Naive thymus-derived CD4-positive, alpha-beta T cell (primary cell): ENCODE data around the gene GALNT16. TPM values are rescaled to one million over a fixed set of nuclear protein-coding genes. Genes with fewer than 3 reads are reported as not detected.
A peak's percentile ranks its signal among the peaks of the same experiment; 100 is the strongest.

Source experiments
- ATAC-seq: fragments of 150-1000 bp; cut with Tn5 transposase; 2 replicates; pipeline ENCODE4 v1.10.0; 2021; ENCODE audit warnings: mild to moderate bottlenecking, moderate library complexity
- CTCF ChIA-PET: fragments of 350-600 bp; sonication (Branson Sonifier 250); formaldehyde crosslinking; loops from one replicate; lab custom pipeline; 2021; ENCODE audit warnings: antibody characterized with exemption; lab: Charles Lee
- POLR2A ChIA-PET: fragments of 350-600 bp; sonication (Branson Sonifier 250); formaldehyde crosslinking; loops from one replicate; lab custom pipeline; 2021; ENCODE audit warnings: antibody characterized with exemption, inconsistent platforms; lab: Charles Lee
- DNase-seq, 9 donors: peaks; one replicate each; pipeline versions ENCODE4 v3.0.0 to v3.0.0-alpha.2; 2020 to 2022; ENCODE audit warnings: mixed read lengths in 1 of 9
- H3K27ac ChIP-seq: one replicate; pipeline ENCODE4 v1.7.0; 2013; ENCODE audit warnings: mild to moderate bottlenecking, low read depth, low read length, moderate library complexity
- H3K27me3 ChIP-seq, 2 donors: one replicate each; pipeline ENCODE4 v1.7.0; 2013; ENCODE audit warnings: low read length in 2 of 2, mild to moderate bottlenecking in 2 of 2, moderate library complexity in 2 of 2; ENCODE audit not compliant: control insufficient read depth in 2 of 2, insufficient read depth in 2 of 2
- H3K36me3 ChIP-seq, 3 experiments: 1 replicate in 2 of 3; 2 replicates in 1 of 3; pipeline ENCODE4 v1.7.0; 2013; ENCODE audit warnings: low read length in 3 of 3, mild to moderate bottlenecking in 3 of 3, moderate library complexity in 1 of 3; ENCODE audit not compliant: insufficient read depth in 3 of 3, control insufficient read depth in 2 of 3
- H3K4me1 ChIP-seq, 2 donors: one replicate each; pipeline ENCODE4 v1.7.0; 2013; ENCODE audit warnings: low read length in 2 of 2, mild to moderate bottlenecking in 2 of 2, moderate library complexity in 1 of 2; ENCODE audit not compliant: control insufficient read depth in 2 of 2, insufficient read depth in 2 of 2
- H3K4me3 ChIP-seq: 2 replicates; pipeline ENCODE4 v1.7.0; 2013; ENCODE audit warnings: mild to moderate bottlenecking, low read length
- H3K9me3 ChIP-seq, 3 experiments: 1 replicate in 2 of 3; 2 replicates in 1 of 3; pipeline ENCODE4 v1.7.0; 2013; ENCODE audit warnings: low read length in 3 of 3; ENCODE audit not compliant: control insufficient read depth in 2 of 3
- H3K27ac Mint-ChIP-seq, 9 donors: one replicate each; pipeline ENCODE4 v1.8.0; 2020 to 2022; ENCODE audit warnings: mixed read lengths in 9 of 9, mild to moderate bottlenecking in 8 of 9, moderate library complexity in 5 of 9, inconsistent platforms in 2 of 9
- H3K27me3 Mint-ChIP-seq, 5 donors: one replicate each; pipeline ENCODE4 v1.8.0; 2021 to 2022; ENCODE audit warnings: mixed read lengths in 5 of 5, mild to moderate bottlenecking in 1 of 5
- H3K36me3 Mint-ChIP-seq, 5 donors: one replicate each; pipeline ENCODE4 v1.8.0; 2020 to 2022; ENCODE audit warnings: mixed read lengths in 5 of 5, mild to moderate bottlenecking in 3 of 5, inconsistent platforms in 1 of 5
- H3K4me1 Mint-ChIP-seq, 7 donors: one replicate each; pipeline ENCODE4 v1.8.0; 2020 to 2022; ENCODE audit warnings: mixed read lengths in 7 of 7, mild to moderate bottlenecking in 3 of 7, inconsistent platforms in 1 of 7
- H3K4me3 Mint-ChIP-seq, 10 donors: one replicate each; pipeline ENCODE4 v1.8.0; 2020 to 2022; ENCODE audit warnings: mild to moderate bottlenecking in 10 of 10, mixed read lengths in 10 of 10, moderate library complexity in 6 of 10, inconsistent platforms in 2 of 10
- H3K9me3 Mint-ChIP-seq, 11 donors: one replicate each; pipeline ENCODE4 v1.8.0; 2020 to 2022; ENCODE audit warnings: mixed read lengths in 11 of 11, mild to moderate bottlenecking in 4 of 11, inconsistent platforms in 1 of 11, moderate library complexity in 1 of 11
- intact Hi-C, 2 donors: fragments of 100-400 bp; cut with micrococcal nuclease; formaldehyde crosslinking; loops; one replicate each; pipeline ENCODE4 v1.15.1; 2023
- polyA plus RNA-seq, 2 donors: library from polyadenylated mRNA; unstranded; fragments of 300-500 nt; fragmentation: Illumina TruSeq; gene quantifications; one replicate each; pipeline ENCODE4 v1.2.3, GENCODE V29; 2021
- total RNA-seq, 6 experiments: library from RNA in 5 of 6; stranded (reverse) in 5 of 6; gene quantifications; 1 replicate in 5 of 6; 2 replicates in 1 of 6; pipeline ENCODE4 v1.2.3 and lab custom pipeline; 2021 to 2026

GALNT16 gene
- total and polyA plus RNA-seq, 7 experiments from 2014 or later: 0.07 to 0.65 TPM; not detected in 5

- no peak for ATAC-seq
- POLR2A ChIA-PET: no interaction called here
- intact Hi-C loops: loop anchor here in 1 of 2 donors (1.0 to 5.0 kb wide), 3 partner anchors 136 to 310 kb away; partner anchors contain the start of genes CCDC177, ERH and SLC39A9
Measured at GRCh38 chr14:69261761-69262331, 1.9 kb downstream of the GALNT16 start.

GRCh38 chr14:69262516-69262915, 2.6 kb downstream of the GALNT16 start:
- H3K36me3 Mint-ChIP-seq: peaks cover 0 to 4% (median 0%) of the 10 kb centered on the region in 5 donors
- Histone ChIP-seq H3K4me1 (no peaks in the 10 kb centered on the region), H3K36me3 (no peaks in the 10 kb centered on the region), H3K27ac (no peak overlapping the region), H3K9me3 (no peaks in the 10 kb centered on the region), H3K4me3 (no peak overlapping the region), H3K27me3 (peaks cover 0 to 10% of the 10 kb centered on the region in 2 donors)
- ChIA-PET CTCF (no interaction called here), POLR2A (no interaction called here)
- intact Hi-C loops: loop anchor here in 1 of 2 donors (5.0 kb wide), 1 partner anchor 310 kb away; the partner anchor contains the start of gene CCDC177
- H3K27ac Mint-ChIP-seq: no peak overlapping the region
- peaks cover 0 to 2% (median 0%) of the 10 kb centered on the region in 11 donors for H3K9me3 Mint-ChIP-seq
- no peak for DNase-seq
- H3K4me3 Mint-ChIP-seq: peak overlapping the region in 4 of 10 donors; percentile 29 to 83 (median 46)
- H3K27me3 Mint-ChIP-seq: peaks cover 30 to 65% (median 51%) of the 10 kb centered on the region in 5 donors
- peaks cover 0 to 16% (median 5%) of the 10 kb centered on the region in 7 donors for H3K4me1 Mint-ChIP-seq
- ATAC-seq: no peak

More at GRCh38 chr14:69261761-69262331, 1.9 kb downstream of the GALNT16 start:
- H3K4me3 Mint-ChIP-seq: peak overlapping the region in 8 of 10 donors; percentile 21 to 83 (median 64)
- Histone ChIP-seq H3K9me3 (no peaks in the 10 kb centered on the region), H3K36me3 (no peaks in the 10 kb centered on the region), H3K4me3 (no peak overlapping the region), H3K4me1 (no peaks in the 10 kb centered on the region), H3K27ac (no peak overlapping the region), H3K27me3 (peaks cover 0 to 10% of the 10 kb centered on the region in 2 donors)
- H3K36me3 Mint-ChIP-seq: peaks cover 0 to 4% (median 0%) of the 10 kb centered on the region in 5 donors
- H3K27me3 Mint-ChIP-seq: peaks cover 30 to 68% (median 51%) of the 10 kb centered on the region in 5 donors
- no peak overlapping the region for H3K27ac Mint-ChIP-seq
- H3K4me1 Mint-ChIP-seq: peaks cover 0 to 16% (median 5%) of the 10 kb centered on the region in 7 donors
- DNase-seq: no peak
- CTCF ChIA-PET: no interaction called here
- H3K9me3 Mint-ChIP-seq: peaks cover 0 to 2% (median 0%) of the 10 kb centered on the region in 11 donors

- ChIA-PET CTCF (no interaction called here), POLR2A (no interaction called here)
- intact Hi-C loops: loop anchor here in 1 of 2 donors (5.0 kb wide), 1 partner anchor 309 kb away; the partner anchor contains the start of gene CCDC177
- H3K27ac Mint-ChIP-seq: no peak overlapping the region
- H3K27me3 ChIP-seq: peaks cover 0 to 10% of the 10 kb centered on the region in 2 donors
- no peaks in the 10 kb centered on the region for H3K9me3 ChIP-seq
- no peaks in the 10 kb centered on the region for H3K36me3 ChIP-seq
- H3K4me3 ChIP-seq: no peak overlapping the region
- H3K4me1 ChIP-seq: no peaks in the 10 kb centered on the region
- H3K4me1 Mint-ChIP-seq: peaks cover 0 to 16% (median 5%) of the 10 kb centered on the region in 7 donors
- peaks cover 0 to 2% (median 0%) of the 10 kb centered on the region in 11 donors for H3K9me3 Mint-ChIP-seq
- H3K27ac ChIP-seq: no peak overlapping the region
- H3K27me3 Mint-ChIP-seq: peaks cover 22 to 58% (median 46%) of the 10 kb centered on the region in 5 donors
- no peak overlapping the region for H3K4me3 Mint-ChIP-seq
- peaks cover 0 to 4% (median 0%) of the 10 kb centered on the region in 5 donors for H3K36me3 Mint-ChIP-seq
- ATAC-seq (no peak), DNase-seq (no peak)
Measured at GRCh38 chr14:69263364-69263763, 3.4 kb downstream of the GALNT16 start.

GRCh38 chr14:69263771-69264170, 3.8 kb downstream of the GALNT16 start:
- no peak overlapping the region for H3K27ac ChIP-seq
- ChIA-PET CTCF (no interaction called here), POLR2A (no interaction called here)
- H3K9me3 ChIP-seq: no peaks in the 10 kb centered on the region
- peaks cover 0 to 2% (median 0%) of the 10 kb centered on the region in 11 donors for H3K9me3 Mint-ChIP-seq
- ATAC-seq (no peak), DNase-seq (no peak)
- H3K4me3 ChIP-seq: no peak overlapping the region
- peaks cover 18 to 53% (median 42%) of the 10 kb centered on the region in 5 donors for H3K27me3 Mint-ChIP-seq
- peaks cover 0 to 4% (median 0%) of the 10 kb centered on the region in 5 donors for H3K36me3 Mint-ChIP-seq
- no peaks in the 10 kb centered on the region for H3K36me3 ChIP-seq
- H3K4me3 Mint-ChIP-seq: no peak overlapping the region
- peaks cover 0 to 10% of the 10 kb centered on the region in 2 donors for H3K27me3 ChIP-seq
- H3K4me1 ChIP-seq: no peaks in the 10 kb centered on the region
- intact Hi-C loops: loop anchor here in 1 of 2 donors (5.0 kb wide), 1 partner anchor 309 kb away; the partner anchor contains the start of gene CCDC177
- no peak overlapping the region for H3K27ac Mint-ChIP-seq
- peaks cover 0 to 15% (median 5%) of the 10 kb centered on the region in 7 donors for H3K4me1 Mint-ChIP-seq

GRCh38 chr14:69266572-69267345, 6.8 kb downstream of the GALNT16 start:
- H3K9me3 Mint-ChIP-seq: peaks cover 0 to 2% (median 0%) of the 10 kb centered on the region in 11 donors
- no peak overlapping the region for H3K27ac Mint-ChIP-seq
- peaks cover 0 to 4% of the 10 kb centered on the region in 2 donors for H3K27me3 ChIP-seq
- peaks cover 12 to 37% (median 26%) of the 10 kb centered on the region in 5 donors for H3K27me3 Mint-ChIP-seq
- no peaks in the 10 kb centered on the region for H3K36me3 ChIP-seq
- POLR2A ChIA-PET: no interaction called here
- H3K4me1 ChIP-seq: no peaks in the 10 kb centered on the region
- H3K4me3 Mint-ChIP-seq: no peak overlapping the region
- no peaks in the 10 kb centered on the region for H3K36me3 Mint-ChIP-seq
- peaks cover 0 to 1% (median 0%) of the 10 kb centered on the region in 7 donors for H3K4me1 Mint-ChIP-seq
- CTCF ChIA-PET: no interaction called here
- no peak for DNase-seq
- ATAC-seq: no peak
- H3K9me3 ChIP-seq: no peaks in the 10 kb centered on the region
- no peak overlapping the region for H3K27ac ChIP-seq
- H3K4me3 ChIP-seq: no peak overlapping the region
- intact Hi-C loops: no loop called here

GRCh38 chr14:69267492-69267891, 7.5 kb downstream of the GALNT16 start:
- no peak for ATAC-seq
- Histone ChIP-seq H3K9me3 (no peaks in the 10 kb centered on the region), H3K4me3 (no peak overlapping the region), H3K36me3 (no peaks in the 10 kb centered on the region), H3K4me1 (no peaks in the 10 kb centered on the region), H3K27ac (no peak overlapping the region), H3K27me3 (peaks cover 0 to 1% of the 10 kb centered on the region in 2 donors)
- ChIA-PET POLR2A (no interaction called here), CTCF (no interaction called here)
- Mint-ChIP-seq H3K27ac (no peak overlapping the region), H3K36me3 (no peaks in the 10 kb centered on the region), H3K4me3 (no peak overlapping the region), H3K9me3 (peaks cover 0 to 2% (median 0%) of the 10 kb centered on the region in 11 donors), H3K4me1 (no peaks in the 10 kb centered on the region), H3K27me3 (peaks cover 5 to 29% (median 19%) of the 10 kb centered on the region in 5 donors)
- no peak for DNase-seq
- intact Hi-C loops: no loop called here
